UCSD-AML1 (cell line): ENCODE measurements around the gene NRDC.
"Not testable (repeated sequence)": the region's sequence is repeated elsewhere in the genome, so short reads cannot be mapped to it uniquely, and the experiment has no call there.

Experiments
- DNase-seq: peaks from one replicate; lab custom pipeline; 2025; ENCODE audit not compliant: unreplicated experiment; lab: John Stamatoyannopoulos, UW

The NRDC gene

DNA sequence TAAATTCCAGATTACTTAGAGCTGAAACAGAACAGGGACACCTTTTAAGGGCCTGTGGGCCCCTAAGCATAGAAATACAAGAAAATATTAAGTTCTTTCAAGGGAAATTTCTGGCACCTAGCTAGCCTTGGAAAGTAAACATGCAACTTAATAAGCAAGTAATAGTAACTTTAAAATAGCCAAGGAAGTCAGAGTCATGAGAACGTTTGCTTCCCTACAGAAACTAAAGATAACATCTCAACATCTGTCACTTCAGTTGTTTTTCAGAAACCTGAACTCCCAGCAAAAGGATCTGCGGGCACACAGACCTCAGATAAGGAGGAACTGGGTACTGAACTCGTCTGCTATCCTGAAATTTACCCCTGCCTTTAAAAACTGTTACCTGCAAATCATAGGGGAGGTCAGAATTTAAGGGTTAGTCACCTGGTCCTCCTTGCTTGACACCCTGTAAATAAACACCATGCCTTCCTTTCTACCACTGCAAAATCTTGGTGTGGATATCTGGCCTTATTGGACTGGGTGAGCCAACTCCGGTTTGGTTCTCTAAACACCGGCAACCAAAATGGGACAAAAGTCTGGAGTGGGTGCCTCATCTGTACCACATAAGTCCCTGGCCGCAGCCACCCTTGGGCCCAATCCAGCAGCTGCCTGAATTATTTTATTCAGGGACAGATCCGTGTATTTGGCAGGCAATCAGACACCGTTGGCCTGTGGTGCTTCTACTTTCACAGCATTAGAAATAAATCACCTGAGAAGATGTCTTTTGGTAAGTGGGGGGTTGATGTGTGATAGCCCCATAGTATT, 27.9 kb downstream of the NRDC start:
- DNase-seq: no peak

DNA sequence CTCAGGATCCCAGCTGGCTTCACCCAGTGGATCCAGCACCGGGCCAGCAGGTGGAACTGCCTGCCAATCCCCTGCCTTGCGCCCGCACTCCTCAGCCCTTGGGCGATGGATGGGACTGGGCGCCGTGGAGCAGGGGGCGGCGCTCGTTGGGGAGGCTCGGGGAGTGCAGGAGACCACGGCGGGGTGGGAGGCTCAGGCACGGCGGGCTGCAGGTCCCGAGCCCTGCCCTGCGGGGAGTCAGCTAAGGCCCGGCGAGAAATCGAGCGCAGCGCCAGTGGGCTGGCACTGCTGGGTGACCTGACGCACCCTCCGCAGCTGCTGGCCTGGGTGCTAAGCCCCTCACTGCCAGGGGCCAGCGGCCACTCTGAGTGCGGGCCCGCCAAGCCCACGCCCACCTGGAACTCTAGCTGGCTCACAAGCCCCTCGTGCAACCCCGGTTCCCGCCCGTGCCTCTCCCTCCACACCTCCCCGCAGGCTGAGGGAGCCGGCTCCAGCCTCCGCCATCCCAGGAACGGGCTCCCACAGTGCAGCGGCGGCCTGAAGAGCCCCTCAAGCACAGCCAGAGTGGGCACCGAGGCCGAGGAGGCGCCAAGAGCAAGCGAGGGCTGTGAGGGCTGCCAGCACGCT, 31.1 kb downstream of the NRDC start:
- no peak for DNase-seq

DNA sequence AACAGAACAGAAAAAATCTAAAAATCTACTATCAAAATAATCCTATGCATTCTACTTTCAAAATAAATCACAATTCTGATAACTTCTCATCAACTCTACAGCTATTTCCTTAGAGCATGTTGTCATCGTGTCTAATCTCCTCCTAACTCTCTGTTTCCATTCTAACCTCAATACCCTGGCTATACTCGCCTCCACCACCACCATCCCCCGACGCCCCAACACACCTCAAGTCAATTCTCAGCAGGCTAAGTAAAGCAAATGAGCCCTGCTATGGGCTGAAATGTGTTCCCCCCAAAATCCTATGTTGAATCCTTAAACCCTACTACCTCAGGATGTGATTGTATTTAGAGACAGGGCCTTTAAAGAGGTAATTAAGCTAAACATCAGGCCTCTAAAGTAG, 34.6 kb downstream of the NRDC start:
- no peak for DNase-seq

DNA sequence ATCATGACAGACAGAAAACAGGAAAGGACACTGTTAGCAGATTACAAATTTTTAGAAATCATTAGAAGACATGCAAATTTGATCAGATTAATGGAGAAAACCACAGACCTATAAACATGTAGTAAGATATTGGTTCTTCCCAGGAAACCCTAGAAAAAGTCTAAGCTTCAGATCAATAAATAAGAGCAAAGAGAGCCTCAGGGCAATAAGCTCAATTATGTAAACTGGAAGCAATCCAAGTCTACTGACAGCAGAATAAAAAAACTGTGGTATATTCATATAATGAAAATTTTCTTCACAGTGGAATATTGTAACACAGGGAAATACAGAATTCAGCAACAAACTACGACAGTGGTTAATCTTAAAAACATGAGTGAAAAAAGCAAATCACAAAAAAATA, 36.3 kb downstream of the NRDC start:
- no peak for DNase-seq

DNA sequence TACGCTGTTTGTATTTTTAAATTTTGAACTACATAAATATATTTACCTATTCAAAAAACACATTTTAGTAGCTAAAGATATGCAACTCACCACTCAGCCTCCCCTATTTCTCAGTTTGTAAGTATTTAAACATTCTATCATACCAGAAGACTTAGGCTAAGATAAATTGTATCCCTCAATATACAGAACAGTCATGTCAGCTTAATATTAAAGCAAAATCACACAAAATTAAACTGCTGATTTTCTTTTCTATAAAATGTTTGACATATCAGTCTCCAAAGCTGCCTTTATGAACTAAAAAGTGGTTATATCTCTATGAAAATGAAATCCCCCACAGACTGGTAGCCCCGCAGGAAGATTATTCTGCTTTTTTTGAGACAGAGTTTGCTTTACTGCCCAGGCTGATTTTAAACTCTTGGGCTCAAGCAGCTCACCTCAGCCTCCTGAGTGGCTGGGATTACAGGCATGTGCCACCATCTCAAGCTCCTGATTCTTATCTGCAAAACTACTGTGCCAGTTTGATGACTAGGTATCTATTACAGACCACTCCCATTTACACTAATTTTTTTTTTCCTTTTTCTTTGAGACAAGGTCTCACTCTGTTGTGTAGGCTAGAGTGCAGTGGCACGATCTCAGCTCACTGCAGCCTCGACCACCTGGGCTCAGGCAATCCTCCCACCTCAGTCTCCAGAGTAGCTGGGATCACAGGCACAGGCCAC, 37.6 kb downstream of the NRDC start:
- no peak for DNase-seq

DNA sequence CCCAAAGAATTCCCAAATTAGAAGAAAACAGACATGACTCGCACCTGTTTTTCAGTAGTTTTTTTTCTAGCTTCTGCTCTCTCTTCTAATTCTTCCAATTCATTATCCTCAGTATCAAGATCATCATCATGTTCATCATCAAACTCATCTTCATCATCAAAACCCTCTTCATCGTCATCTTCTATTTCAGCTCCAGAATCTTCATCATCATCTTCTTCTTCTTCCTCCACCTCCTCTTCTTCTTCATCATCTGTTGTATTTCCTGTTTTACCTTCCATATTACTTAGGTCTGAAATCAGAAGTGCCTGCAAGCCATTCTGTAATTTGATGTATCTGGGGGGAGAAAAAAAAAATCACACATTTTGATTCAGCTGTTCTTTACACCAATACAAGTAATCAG, 38.3 kb downstream of the NRDC start:
- no peak for DNase-seq

DNA sequence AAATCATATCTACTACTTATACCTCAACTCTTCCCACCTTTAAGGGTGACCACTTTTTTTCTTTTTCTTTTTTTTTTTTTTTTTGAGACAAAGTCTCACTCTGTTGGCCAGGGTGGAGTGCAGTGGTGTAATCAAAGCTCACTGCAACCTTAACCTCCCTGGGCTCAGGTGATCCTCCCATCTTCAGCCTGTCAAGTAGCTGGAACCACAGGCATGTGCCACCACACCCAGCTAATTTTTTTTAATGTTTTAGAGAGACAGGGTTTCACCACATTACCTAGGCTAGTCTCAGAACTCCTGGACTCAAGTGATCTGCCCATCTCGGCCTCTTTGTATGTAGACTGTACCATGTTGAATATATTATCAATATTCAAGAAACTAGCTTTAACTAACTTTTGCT, 39.4 kb downstream of the NRDC start:
- DNase-seq: no peak

DNA sequence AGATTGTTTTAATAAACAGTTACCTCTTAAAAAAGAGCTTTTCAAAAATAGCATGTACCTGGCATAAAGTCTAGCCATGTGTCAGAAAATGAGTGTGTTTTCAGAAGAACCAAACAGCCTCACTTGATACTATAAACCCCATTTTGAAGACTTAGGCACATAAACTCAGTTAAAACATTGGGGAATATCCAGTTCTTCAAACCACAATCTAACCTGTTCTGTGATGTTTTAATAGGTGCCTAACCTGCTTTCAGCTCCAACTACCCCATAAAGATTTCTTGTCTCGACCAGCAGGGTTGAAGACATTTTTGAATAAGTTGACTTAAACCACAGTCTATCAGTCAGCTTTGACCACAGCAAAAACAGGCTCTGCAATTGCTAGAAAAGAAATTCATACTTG, 41.3 kb downstream of the NRDC start:
- DNase-seq: no peak

DNA sequence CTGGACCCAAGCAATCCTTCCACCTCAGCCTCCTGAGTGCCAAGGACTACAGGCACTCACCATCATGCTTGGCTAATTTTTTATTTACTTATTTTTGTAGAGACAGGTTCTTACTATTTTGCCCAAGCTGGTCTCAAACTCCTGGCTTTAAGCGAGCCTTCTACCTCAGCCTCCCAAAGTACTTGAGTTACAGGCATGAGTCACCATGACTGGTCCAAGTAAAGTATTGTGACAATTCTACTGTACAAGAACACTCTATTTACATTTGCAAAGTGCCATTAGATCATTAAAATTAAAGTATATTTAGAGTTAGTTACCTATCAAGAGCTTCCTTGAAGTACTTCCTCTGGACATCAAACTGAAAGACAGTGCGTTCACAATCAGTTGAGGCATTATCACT, 44.8 kb downstream of the NRDC start:
- DNase-seq: no peak

DNA sequence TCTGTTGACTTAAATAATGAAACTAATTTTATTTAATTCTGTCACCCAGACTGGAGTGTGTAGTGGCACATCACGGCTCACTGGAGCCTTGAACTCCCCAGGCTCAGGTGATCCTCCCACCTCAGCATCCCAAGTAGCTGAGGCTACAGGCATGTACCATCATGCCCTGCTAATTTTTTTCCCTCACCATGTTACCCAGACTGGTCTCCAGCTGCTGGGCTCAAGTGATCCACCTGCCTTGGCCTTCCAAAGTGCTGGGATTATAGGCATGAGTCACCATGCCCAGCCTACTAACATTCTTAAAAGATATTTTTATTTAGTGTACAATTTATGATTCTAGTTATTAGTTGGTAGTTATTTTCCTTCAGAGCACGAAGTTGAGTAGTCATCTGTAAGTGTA, 49.5 kb downstream of the NRDC start:
- no peak for DNase-seq

DNA sequence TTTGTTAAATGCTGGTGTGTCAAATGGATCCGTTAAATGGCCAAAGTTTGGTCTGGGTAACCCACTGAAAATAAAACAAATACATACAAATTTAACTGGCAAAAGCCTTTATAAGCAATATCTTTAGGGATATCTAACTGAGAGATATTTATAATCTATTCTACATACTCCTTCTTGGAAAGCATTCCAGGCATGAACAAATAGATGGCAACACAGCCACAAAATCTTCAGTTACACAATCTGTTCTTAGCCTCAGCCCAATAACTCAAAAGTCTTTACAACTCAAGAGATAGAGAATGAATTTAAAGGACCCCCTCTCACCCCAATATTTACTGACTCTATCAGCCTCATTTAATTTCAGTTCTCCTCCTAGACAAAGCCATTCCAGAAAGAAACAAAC, 58.7 kb downstream of the NRDC start:
- no peak for DNase-seq

DNA sequence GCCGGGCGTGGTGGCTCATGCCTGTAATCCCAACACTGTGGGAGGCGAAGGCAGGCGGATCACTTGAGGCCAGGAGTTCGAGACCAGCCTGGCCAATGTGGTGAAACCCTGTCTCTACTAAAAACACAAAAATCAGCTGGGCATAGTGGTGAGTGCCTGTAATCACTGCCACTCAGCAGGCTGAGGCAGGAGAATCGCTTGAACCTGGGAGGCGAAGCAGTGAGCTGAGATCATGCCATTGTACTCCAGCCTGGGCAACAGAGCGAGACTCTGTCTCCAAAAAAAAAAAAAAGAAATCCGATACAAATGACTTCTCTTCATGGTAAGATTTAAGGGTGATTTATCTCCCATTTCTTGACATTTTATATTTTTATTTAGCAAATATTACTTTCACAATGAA, 59.5 kb downstream of the NRDC start:
- DNase-seq: not testable (repeated sequence)

DNA sequence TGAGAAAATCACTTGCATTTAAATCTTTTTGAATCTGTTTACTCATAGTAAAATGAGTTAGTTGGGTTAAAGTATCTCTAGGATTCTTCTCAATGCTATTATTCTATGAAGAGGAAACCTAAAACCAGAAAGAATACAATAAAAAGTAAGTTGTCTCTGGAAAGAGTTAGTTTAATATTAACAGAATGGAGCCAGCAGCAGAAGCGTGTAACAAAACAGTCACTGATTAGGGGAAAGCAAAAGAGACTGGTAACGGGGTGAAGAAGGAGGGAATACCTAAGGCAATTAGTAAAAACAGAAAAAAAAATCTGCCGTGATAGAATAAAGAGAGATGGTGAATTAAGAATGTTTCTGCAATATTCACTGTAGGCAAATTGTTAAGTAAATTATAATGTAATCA, 60.0 kb downstream of the NRDC start:
- no peak for DNase-seq

DNA sequence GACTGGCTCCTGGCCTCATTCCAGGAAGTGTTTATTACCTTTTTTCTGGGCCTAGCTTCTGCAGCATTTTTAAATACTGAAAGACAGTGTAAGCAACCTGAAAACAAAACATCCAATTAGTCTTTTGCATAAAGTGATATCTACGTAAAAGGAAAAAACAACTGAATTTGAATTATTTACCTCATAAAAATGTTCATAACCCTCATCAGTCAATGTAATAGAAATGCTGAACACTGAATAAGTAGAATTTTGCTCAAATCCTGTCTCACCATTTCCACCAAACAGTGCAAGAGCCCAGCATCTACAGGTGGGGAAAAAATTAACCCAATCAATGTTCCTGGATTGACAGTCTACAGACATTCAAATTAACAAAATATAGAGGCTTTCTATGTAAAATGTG, 64.0 kb downstream of the NRDC start:
- no peak for DNase-seq

DNA sequence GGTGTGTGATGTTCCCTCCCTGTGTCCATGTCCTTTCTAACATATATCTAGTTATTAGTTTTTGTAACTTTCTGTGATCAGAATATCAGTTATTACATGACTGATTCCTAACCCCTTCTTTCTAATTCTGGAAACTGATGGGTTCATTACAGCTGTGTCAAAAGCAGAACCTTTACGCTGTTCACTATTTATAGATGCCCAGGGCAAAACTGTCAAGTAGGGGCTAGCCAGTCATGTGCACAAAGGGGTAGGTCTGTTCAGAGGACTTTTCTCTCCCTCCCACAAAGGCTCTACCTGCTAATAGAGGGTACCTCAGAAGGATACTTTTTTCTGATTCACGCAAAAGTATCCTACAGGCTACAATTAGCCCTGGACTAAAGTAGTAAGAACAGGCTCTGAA, 79.2 kb downstream of the NRDC start:
- DNase-seq: no peak

DNA sequence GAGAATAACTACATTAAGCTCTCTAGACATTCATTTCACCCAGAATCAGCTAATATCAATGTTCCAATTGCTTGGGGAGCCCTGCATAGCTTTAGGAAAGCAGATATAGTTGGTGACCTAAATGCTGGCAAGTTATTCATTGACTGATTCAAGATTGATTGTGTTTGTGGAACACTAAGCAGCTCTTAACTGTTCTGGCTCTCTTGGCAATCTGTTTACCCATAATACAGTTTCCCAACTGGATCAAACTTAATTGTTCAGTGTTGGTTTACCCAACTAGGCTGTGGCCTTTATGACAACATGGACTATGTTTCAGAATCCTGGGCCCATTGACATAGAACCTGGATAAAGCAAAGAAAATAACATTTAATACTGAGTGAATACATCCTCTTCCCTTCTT, 83.7 kb downstream of the NRDC start:
- DNase-seq: no peak

DNA sequence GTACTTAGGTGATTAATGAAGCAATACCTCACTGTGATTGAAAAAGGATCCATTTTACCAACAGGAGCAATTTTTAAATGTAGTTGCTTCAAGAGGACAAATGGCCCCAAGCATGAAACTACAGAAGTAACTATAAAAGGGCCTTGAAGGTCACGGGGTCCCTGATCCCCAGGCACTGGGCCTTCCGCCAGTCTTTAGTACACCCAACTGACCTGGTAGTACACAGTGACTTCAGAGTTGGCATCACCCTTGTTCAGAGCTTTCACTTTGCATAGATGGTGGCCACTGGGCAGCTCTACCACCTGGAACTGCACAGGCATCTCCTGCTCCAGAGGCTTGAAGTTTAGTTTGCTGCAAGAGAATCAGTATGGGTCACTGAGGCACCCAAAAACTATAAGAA, 84.3 kb downstream of the NRDC start:
- no peak for DNase-seq

DNA sequence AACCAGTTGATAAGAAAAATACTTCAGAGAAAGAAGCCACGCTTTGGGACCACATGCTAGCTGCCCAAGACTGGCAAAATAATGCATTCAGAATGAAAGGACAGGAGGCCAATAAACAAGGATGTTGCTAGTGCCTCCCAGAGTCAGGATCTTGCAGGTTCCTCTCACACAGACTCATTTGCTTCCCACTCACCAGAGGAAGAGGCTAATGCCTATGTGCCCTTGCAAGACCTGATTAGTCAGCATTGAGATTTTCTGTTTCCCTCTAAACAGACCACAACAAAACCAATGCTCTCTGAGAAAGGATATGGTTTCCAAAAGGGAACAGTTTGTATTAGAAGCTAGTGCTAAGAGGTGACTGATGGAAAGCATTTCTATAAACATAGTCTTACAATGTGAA, 85.7 kb downstream of the NRDC start:
- peak; percentile 16 for DNase-seq

DNA sequence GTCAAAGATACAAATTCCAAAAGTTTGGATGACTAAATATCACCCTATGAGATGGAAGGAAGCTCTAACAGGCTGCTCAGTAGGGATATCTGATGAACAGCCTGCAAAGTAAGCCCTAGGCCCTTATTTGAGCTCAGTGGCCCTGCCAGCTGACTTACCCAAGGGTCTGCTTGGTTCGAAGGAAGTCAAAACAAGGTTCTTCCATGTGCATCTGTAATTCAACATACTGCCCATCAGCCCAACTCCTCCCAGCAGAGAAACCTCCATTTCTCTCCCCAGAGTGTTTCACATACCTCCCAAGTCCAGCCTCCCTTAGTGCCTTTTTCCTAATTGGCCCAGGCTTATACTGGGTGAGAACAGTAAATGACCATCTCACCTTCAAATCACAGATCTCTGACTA, 86.6 kb downstream of the NRDC start:
- no peak for DNase-seq

DNA sequence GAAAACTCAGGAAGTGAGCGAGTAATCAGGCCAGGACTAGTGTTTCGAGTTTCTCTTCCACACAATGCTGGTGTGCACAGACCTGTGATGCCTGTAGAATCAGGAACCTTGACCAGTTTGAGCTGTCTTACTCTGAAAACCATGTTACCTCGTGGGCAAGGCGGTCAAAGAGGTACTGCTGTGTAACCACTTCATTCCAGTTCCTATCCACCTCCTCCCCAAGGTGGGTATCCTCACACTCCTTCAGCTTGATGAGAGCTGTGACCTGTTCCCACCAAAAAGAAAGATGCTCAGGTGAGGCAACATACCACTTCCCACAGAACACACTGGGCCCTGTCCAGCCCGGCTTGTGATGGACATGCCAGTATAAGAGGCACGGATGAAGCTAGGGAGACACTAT, 88.1 kb downstream of the NRDC start:
- no peak for DNase-seq

DNA sequence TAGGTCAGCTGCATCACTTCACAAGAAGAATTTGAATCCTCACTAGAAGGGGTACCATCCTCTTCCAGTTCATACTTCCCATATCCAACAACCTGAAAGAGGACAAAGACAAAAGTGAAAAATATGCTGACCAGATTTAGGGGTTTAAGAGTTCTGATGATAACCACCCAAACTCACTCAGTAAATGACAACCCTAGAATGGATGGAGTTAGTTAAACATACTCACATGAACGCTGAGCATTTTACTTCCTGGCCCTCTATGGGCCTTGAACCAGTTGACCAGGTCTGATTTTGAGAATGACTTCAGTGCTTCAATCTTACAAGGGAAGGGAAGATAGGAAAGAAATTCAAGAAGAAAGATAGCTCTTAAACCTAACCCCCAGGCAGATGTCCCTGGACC, 89.2 kb downstream of the NRDC start:
- DNase-seq: no peak

DNA sequence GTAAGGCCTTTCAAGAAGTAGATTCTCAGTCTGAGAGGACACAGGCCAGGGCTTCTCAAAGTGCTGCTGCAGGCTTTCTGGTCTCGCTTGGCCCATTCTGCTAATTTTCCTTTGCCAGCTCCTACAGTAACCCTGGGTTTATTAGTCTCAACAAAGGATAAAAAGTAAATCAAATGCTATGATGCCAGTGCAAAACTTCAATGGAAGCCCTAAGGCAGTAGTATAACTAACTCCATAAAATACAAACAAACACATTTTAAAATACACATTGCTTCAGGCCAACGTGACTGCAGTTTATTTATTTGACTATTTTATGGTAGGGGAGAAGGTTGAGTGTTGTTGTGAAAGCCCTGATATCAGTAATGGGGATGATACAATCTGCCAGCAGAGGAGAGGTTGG, 89.6 kb downstream of the NRDC start:
- DNase-seq: no peak
